PC-9 (cell line): ENCODE measurements around the gene BMP2K. TPM values are rescaled to one million over a fixed set of nuclear protein-coding genes. Genes with fewer than 3 reads are reported as not detected.

Source experiments
- BruUV-seq: library from RNA; stranded (reverse); fragments of 400-500 nt; replicated peaks from 2 replicates; lab custom pipeline; 2021; lab: Mats Ljungman, UMichigan
- CTCF ChIA-PET: fragments of 300-600 bp; sonication (Branson Sonifier 250); formaldehyde crosslinking; loops from one replicate; lab custom pipeline; 2022; ENCODE audit warnings: antibody characterized with exemption; lab: Charles Lee
- POLR2A ChIA-PET: fragments of 300-600 bp; sonication (Branson Sonifier 250); formaldehyde crosslinking; loops from one replicate; lab custom pipeline; 2022; ENCODE audit warnings: antibody characterized with exemption; ENCODE audit not compliant: unreplicated experiment; lab: Charles Lee
- DNase-seq, 2 experiments: peaks; one replicate each; pipeline versions ENCODE4 v3.0.0 to v3.0.0-alpha.2; 2015 to 2022; ENCODE audit warnings: mixed read lengths in 1 of 2
- H2AFZ ChIP-seq: fragments of 200-600 bp; sonication (generic); 2 replicates; pipeline ENCODE4 v1.8.1; 2017; ENCODE audit warnings: antibody characterized with exemption
- H3F3A ChIP-seq: fragments of 200-600 bp; sonication (generic); 2 replicates; pipeline ENCODE4 v1.8.1; 2017; ENCODE audit warnings: antibody characterized with exemption, mild to moderate bottlenecking, low read depth; ENCODE audit not compliant: insufficient read depth
- H3K27ac ChIP-seq: fragments of 200-600 bp; sonication (generic); 2 replicates; pipeline ENCODE4 v1.6.1; 2016; ENCODE audit warnings: mixed run types
- H3K27me3 ChIP-seq: fragments of 200-600 bp; sonication (generic); 2 replicates; pipeline ENCODE4 v1.6.1; 2016; ENCODE audit warnings: low read depth, mixed run types; ENCODE audit not compliant: insufficient read depth
- H3K36me3 ChIP-seq: fragments of 200-600 bp; sonication (generic); 2 replicates; pipeline ENCODE4 v1.6.1; 2016; ENCODE audit warnings: low read depth, mixed run types
- H3K4me1 ChIP-seq: fragments of 200-600 bp; sonication (generic); replicated peaks from 2 replicates; pipeline ENCODE4 v1.6.1; 2016; ENCODE audit warnings: mixed run types; ENCODE audit not compliant: insufficient read depth
- H3K4me2 ChIP-seq: fragments of 200-600 bp; sonication (generic); 2 replicates; pipeline ENCODE4 v1.6.1; 2017; ENCODE audit warnings: mixed run types
- H3K4me3 ChIP-seq: fragments of 200-600 bp; sonication (generic); 2 replicates; pipeline ENCODE4 v1.6.1; 2016; ENCODE audit warnings: mixed run types
- H3K79me2 ChIP-seq: fragments of 200-600 bp; sonication (generic); 2 replicates; pipeline ENCODE4 v1.6.1; 2017; ENCODE audit warnings: low read depth, mixed run types
- H3K9me2 ChIP-seq: fragments of 200-600 bp; sonication (generic); 2 replicates; pipeline ENCODE4 v1.8.1; 2017; ENCODE audit warnings: mild to moderate bottlenecking; ENCODE audit not compliant: insufficient read depth
- H3K9me3 ChIP-seq: fragments of 200-600 bp; sonication (generic); 2 replicates; pipeline ENCODE4 v1.8.1; 2016; ENCODE audit warnings: low read depth; ENCODE audit not compliant: insufficient read depth
- H4K20me1 ChIP-seq: fragments of 200-600 bp; sonication (generic); 2 replicates; pipeline ENCODE4 v1.8.1; 2017; ENCODE audit not compliant: insufficient read depth
- EZH2 ChIP-seq: fragments of 200-600 bp; sonication (generic); IDR thresholded peaks from 2 replicates; pipeline ENCODE4 v1.8.0; 2017; ENCODE audit warnings: antibody characterized with exemption, low read depth
- intact Hi-C: fragments of 100-400 bp; cut with micrococcal nuclease; formaldehyde crosslinking; loops from one replicate; pipeline ENCODE4 v1.10.0; 2022; ENCODE audit not compliant: unreplicated experiment
- microRNA-seq: library from miRNA; unstranded; fragments of <30 nt; microRNA quantifications from one replicate; pipeline ENCODE4 v1.2.0, GENCODE V29; 2021; ENCODE audit warnings: borderline number of aligned reads, borderline replicate concordance
- total RNA-seq: library from RNA; stranded (reverse); gene quantifications from 2 replicates; pipeline ENCODE4 v1.2.3, GENCODE V29; 2021
- TF ChIP-seq, protein P1 (sequence below): fragments of 200-600 bp; sonication (generic); conservative IDR thresholded peaks from 2 replicates; pipeline ENCODE4 v1.6.1; 2017; ENCODE audit warnings: mixed run types, antibody characterized with exemption, mild to moderate bottlenecking, moderate library complexity

The BMP2K gene
- total RNA-seq, 1 experiment from 2014 or later: 12.2 TPM

DNA sequence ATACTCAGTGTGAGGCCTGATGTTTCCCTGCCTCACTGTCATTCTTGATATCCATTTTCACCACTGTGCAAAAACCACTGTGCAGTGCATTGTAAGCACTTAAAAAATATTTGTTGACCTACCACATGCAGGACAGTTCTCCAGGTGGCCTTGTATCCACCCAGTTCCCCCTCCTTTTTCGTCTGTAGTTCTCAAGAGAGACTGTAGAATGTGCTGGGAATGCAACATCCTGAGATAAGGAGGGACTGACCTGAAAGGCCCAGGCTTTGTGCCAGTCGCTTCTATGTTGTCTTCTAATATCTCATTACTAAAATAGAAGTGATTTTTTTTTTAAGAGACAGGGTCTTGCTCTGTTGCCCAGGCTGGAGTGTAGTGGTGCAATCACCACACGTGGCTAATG is 184.8 kb downstream of the BMP2K start:
- no peaks in the 10 kb centered on the region for H3K27me3 ChIP-seq
- no peaks in the 10 kb centered on the region for H3K4me1 ChIP-seq
- H3K79me2 ChIP-seq: no peaks in the 10 kb centered on the region
- no peak overlapping the region for H3K4me3 ChIP-seq
- BruUV-seq: no TSS peak
- no peak overlapping the region for H3K4me2 ChIP-seq
- H4K20me1 ChIP-seq: no peaks in the 10 kb centered on the region
- TF ChIP-seq, protein P1, sequence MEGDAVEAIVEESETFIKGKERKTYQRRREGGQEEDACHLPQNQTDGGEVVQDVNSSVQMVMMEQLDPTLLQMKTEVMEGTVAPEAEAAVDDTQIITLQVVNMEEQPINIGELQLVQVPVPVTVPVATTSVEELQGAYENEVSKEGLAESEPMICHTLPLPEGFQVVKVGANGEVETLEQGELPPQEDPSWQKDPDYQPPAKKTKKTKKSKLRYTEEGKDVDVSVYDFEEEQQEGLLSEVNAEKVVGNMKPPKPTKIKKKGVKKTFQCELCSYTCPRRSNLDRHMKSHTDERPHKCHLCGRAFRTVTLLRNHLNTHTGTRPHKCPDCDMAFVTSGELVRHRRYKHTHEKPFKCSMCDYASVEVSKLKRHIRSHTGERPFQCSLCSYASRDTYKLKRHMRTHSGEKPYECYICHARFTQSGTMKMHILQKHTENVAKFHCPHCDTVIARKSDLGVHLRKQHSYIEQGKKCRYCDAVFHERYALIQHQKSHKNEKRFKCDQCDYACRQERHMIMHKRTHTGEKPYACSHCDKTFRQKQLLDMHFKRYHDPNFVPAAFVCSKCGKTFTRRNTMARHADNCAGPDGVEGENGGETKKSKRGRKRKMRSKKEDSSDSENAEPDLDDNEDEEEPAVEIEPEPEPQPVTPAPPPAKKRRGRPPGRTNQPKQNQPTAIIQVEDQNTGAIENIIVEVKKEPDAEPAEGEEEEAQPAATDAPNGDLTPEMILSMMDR: no peak
- no peak for TF ChIP-seq EZH2
- H3K36me3 ChIP-seq: no peaks in the 10 kb centered on the region
- H2AFZ ChIP-seq: no peak overlapping the region
- H3K9me3 ChIP-seq: no peaks in the 10 kb centered on the region
- DNase-seq: no peak
- no peaks in the 10 kb centered on the region for H3K9me2 ChIP-seq
- ChIA-PET POLR2A (no interaction called here), CTCF (no interaction called here)
- H3K27ac ChIP-seq: no peak overlapping the region
- intact Hi-C loops: no loop called here
- no peaks in the 10 kb centered on the region for H3F3A ChIP-seq

Small RNA genes lying within 50 kb of the gene (microRNA-seq; reads per million reads assigned to microRNA genes)
- gene MIR5096: not detected

Other genes starting within 250 kb of the BMP2K start
- 139 and 140 TPM in 2 replicates for gene ANXA3, start 224.6 kb upstream of the BMP2K start, total RNA-seq
- gene PAQR3, start 163.1 kb downstream of the BMP2K start, total RNA-seq: 7.9 and 11.0 TPM in 2 replicates